Peyer's patch (tissue), 4 donors: ENCODE results near the gene KCNC3.

Source experiments
- POLR2A ChIP-seq, 2 donors: fragments of 450-650 bp; IDR thresholded peaks; one replicate each; pipeline ENCODE4 v1.5.1; 2017; ENCODE audit warnings: antibody characterized with exemption in 2 of 2, mild to moderate bottlenecking in 2 of 2, moderate library complexity in 2 of 2
- TF ChIP-seq, protein P1 (sequence below), 6 experiments: fragments of 450-650 bp in 4 of 6; fragments of 200-600 bp in 2 of 6; sonication (generic) in 1 of 6; IDR thresholded peaks; one replicate each; pipeline ENCODE4 v1.5.1; 2017 to 2019; ENCODE audit warnings: antibody characterized with exemption in 6 of 6, mild to moderate bottlenecking in 3 of 6, moderate library complexity in 1 of 6

DNA sequence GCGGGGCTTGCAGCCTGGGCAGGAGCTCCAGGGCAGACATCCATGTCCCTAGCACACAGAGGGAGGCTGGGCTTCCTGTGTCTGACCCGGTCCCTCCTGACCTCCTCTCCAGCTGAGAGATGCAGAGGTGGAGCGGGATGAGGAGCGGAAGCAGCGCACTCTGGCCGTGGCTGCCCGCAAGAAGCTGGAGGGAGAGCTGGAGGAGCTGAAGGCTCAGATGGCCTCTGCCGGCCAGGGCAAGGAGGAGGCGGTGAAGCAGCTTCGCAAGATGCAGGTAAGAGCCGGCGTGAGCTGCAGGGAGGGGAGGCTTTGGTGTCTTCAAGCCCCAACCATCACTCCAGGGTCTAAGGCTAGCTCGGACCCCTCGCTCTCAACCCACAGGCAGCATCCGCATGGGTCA, 38.4 kb downstream of the KCNC3 start:
- TF ChIP-seq POLR2A (IDR thresholded peaks at IDR 0.05), result no peak
- TF ChIP-seq, protein P1, sequence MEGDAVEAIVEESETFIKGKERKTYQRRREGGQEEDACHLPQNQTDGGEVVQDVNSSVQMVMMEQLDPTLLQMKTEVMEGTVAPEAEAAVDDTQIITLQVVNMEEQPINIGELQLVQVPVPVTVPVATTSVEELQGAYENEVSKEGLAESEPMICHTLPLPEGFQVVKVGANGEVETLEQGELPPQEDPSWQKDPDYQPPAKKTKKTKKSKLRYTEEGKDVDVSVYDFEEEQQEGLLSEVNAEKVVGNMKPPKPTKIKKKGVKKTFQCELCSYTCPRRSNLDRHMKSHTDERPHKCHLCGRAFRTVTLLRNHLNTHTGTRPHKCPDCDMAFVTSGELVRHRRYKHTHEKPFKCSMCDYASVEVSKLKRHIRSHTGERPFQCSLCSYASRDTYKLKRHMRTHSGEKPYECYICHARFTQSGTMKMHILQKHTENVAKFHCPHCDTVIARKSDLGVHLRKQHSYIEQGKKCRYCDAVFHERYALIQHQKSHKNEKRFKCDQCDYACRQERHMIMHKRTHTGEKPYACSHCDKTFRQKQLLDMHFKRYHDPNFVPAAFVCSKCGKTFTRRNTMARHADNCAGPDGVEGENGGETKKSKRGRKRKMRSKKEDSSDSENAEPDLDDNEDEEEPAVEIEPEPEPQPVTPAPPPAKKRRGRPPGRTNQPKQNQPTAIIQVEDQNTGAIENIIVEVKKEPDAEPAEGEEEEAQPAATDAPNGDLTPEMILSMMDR (IDR thresholded peaks at IDR 0.05), result no peak
